Measurements from ENCODE around the gene ASTN2. TPM values are rescaled to one million over a fixed set of nuclear protein-coding genes. Genes with fewer than 3 reads are reported as not detected.

Gene ASTN2
- total and polyA plus RNA-seq, 9 of the 15 experiments (the other 6 are each of a cell fraction or from before 2014, with no cell fraction given): 0.56 to 3.5 (median 1.9) TPM

GRCh38 chr9:116471093-116471906 is 943.6 kb downstream of the ASTN2 start (continued):
- TF ChIP-seq ZBTB43 (CRISPR knock-in tag; IDR thresholded peaks at IDR 0.05) (no peak), RUNX1 (IDR thresholded peaks at IDR 0.05; ENCODE audit: low read depth) (no peak), ZNF347 (CRISPR knock-in tag; IDR thresholded peaks at IDR 0.05; ENCODE audit: low read depth) (no peak), TRIM24 (IDR thresholded peaks at IDR 0.05) (peak; percentile 19 to 37; a peak in 1 of 4 replicates), ELK1 (CRISPR knock-in tag; IDR thresholded peaks at IDR 0.05) (no peak), STAT5A (IDR thresholded peaks at IDR 0.05; ENCODE audit: borderline replicate concordance, low read length) (peak; percentile 34; the same call in 1 of the 2 replicates), ZNF274 (IDR thresholded peaks at IDR 0.05; ENCODE audit: borderline replicate concordance, low read depth, low read length) (no peak), KLF1 (tag; IDR thresholded peaks at IDR 0.05) (no peak), ZBTB5 (IDR thresholded peaks at IDR 0.05) (0 out of 2 replicates have a peak, but pooled peaks have one; percentile 39), C11orf30 (IDR thresholded peaks at IDR 0.05; ENCODE audit: low read depth) (no peak), NFIX (CRISPR knock-in tag; IDR thresholded peaks at IDR 0.05; ENCODE audit: low read depth) (no peak), CBX1 (IDR thresholded peaks at IDR 0.05; ENCODE audit: low read depth) (no peak), PHB (CRISPR knock-in tag; IDR thresholded peaks at IDR 0.05) (no peak), TCFL5 (CRISPR knock-in tag; conservative IDR thresholded peaks at IDR 0.05) (no peak), L3MBTL2 (IDR thresholded peaks at IDR 0.05) (peak; percentile 51; the same call in 1 of the 2 replicates), HOXB6 (CRISPR knock-in tag; IDR thresholded peaks at IDR 0.05; ENCODE audit: borderline replicate concordance) (no peak), MTA1 (IDR thresholded peaks at IDR 0.05; ENCODE audit: borderline replicate concordance) (no peak), E2F4 (CRISPR knock-in tag; IDR thresholded peaks at IDR 0.05; ENCODE audit: low read depth) (no peak), MAFG (tag; conservative IDR thresholded peaks at IDR 0.05) (no peak), ZNF512 (tag; IDR thresholded peaks at IDR 0.05) (no peak)

All from K562 (cell line).